GM12875 (cell line): ENCODE measurements around the gene STAC2.

ENCODE experiments used
- H3K4me3 ChIP-seq: one replicate; pipeline ENCODE4 v1.5.1; 2011; ENCODE audit warnings: low read depth, low read length, control low read depth
- CTCF ChIP-seq: IDR thresholded peaks from 2 replicates; pipeline ENCODE4 v1.5.1; 2011; ENCODE audit warnings: low read depth, mild to moderate bottlenecking, control low read depth, inconsistent platforms, low read length, moderate library complexity, borderline replicate concordance; ENCODE audit not compliant: insufficient read depth

STAC2 gene

GRCh38 chr17:39183045-39183444 is 42.7 kb downstream of the STAC2 start:
- no peak overlapping the region for H3K4me3 ChIP-seq
- TF ChIP-seq CTCF: no peak

GRCh38 chr17:39181303-39181702 is 44.4 kb downstream of the STAC2 start:
- H3K4me3 ChIP-seq: no peak overlapping the region
- TF ChIP-seq CTCF: no peak

- TF ChIP-seq CTCF: no peak
- H3K4me3 ChIP-seq: no peak overlapping the region
Observed at GRCh38 chr17:39178536-39178935, 47.2 kb downstream of the STAC2 start.

- H3K4me3 ChIP-seq: no peak overlapping the region
- no peak for TF ChIP-seq CTCF
Observed at GRCh38 chr17:39177256-39177655, 48.5 kb downstream of the STAC2 start.

GRCh38 chr17:39175695-39176093 is 50.1 kb downstream of the STAC2 start:
- H3K4me3 ChIP-seq: no peak overlapping the region
- TF ChIP-seq CTCF: no peak

- H3K4me3 ChIP-seq: peak overlapping the region; percentile 28
- peak; percentile 88 for TF ChIP-seq CTCF
Observed at GRCh38 chr17:39174920-39175694, 50.6 kb downstream of the STAC2 start.
